Omental fat pad (tissue), 4 donors: ENCODE results near the gene PRSS57. TPM values are rescaled to one million over a fixed set of nuclear protein-coding genes. Genes with fewer than 3 reads are reported as not detected.

Experiments used
- ATAC-seq: fragments of 150-250 bp; one replicate; pipeline ENCODE4 v1.9.1; 2016; ENCODE audit warnings: mild to moderate bottlenecking, moderate library complexity; ENCODE audit not compliant: low FRiP score
- DNase-seq: peaks from one replicate; pipeline ENCODE4 v3.0.0-alpha.2; 2019; ENCODE audit warnings: low spot score
- CTCF ChIP-seq, 3 donors: fragments of 450-650 bp; IDR thresholded peaks; one replicate each; pipeline ENCODE4 v1.5.1; 2016 to 2017; ENCODE audit warnings: antibody characterized with exemption in 3 of 3, mild to moderate bottlenecking in 3 of 3, moderate library complexity in 2 of 3
- total RNA-seq, 4 donors: library from RNA; depleted of rRNA; stranded (reverse); fragments of >200 nt; gene quantifications; one replicate each; pipeline ENCODE4 v1.1.0, GENCODE V29; 2016

Gene PRSS57
- total RNA-seq, 4 donors from 2014 or later = 0.95 TPM; not detected in 3

DNA sequence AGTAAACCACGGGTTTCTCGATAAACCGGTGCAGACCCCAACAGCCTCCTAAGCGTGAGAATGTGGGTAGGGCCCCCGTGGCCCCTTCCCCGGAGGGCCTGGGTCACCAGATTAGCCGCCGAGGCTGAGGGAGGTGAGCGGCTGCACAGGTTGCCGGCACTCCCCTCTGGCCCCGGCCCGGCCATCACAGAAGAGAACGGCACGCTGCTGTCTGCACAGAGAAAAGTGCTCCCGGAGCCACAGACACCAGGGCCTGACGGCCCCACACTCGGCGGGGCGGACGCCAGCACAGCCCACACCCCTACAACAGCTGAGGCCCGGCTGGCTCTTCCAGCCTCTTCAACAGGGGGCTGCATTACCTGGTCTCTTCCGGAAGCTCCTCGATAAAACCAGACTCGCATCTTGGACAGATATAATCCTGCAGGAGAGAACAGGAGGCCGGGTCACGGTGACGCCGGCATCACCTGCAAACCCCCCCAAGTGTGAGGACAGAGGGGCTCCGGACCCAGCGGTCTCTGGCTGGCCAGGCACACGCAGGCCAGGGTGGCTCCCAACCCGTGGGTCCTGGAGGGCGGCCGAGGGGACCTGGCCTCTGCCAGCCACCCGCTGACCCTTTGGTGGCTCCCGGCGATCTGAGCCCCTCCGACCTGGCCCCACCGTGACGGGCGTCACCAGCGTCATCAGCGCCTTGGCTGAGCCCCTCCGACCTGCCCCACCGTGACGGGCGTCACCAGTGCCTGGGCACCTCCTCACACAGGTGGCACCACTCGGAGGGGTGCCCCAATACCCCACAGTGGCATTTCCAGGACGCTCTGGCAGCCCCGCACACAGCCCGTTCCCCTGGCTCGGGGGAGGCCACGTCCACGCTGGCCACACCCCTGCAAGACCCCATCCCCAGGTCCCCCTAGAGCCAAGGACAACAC is 42.5 kb downstream of the PRSS57 start:
- no peak for ATAC-seq

GRCh38 chr19:651991-652390 is 43.3 kb downstream of the PRSS57 start:
- DNase-seq (no peak), ATAC-seq (no peak)

More for the DNA sequence above, 42.5 kb downstream of the PRSS57 start:
- TF ChIP-seq CTCF (IDR thresholded peaks at IDR 0.05) = no peak
- no peak for DNase-seq

DNA sequence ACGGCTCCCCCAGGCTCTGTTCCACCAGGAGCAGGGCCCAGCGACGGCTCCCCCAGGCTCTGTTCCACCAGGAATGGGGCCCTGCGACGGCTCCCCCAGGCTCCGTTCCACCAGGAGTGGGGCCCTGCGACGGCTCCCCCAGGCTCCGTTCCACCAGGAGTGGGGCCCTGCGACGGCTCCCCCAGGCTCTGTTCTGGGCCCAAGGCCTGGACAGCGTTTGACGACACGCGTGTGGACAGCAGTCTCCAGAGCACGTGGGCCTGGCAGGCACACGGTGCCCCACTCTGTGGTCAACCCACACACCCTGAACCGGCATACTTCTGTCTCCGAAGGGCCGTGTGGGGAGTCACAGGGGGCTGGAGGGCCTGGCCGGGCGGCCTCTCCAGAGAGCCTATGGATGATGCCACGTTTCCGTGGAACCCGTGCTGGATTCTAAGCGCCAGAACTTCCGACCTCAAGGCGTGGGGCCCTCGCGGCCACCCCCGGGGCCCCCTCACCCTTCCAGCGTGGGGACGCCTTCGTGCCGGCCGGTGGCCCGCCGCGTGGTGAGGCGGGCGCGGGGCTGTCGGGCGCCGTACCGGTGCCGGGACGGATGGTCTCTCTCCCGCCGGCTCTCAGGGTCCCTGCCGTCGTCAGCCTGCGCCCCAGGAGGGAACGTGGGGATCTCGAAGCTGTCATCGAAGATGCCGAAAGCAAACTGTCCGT is 44.0 kb downstream of the PRSS57 start:
- ATAC-seq = no peak
- no peak for DNase-seq
- no peak for TF ChIP-seq CTCF (IDR thresholded peaks at IDR 0.05)

More at GRCh38 chr19:651991-652390, 43.3 kb downstream of the PRSS57 start:
- no peak for TF ChIP-seq CTCF (IDR thresholded peaks at IDR 0.05)

DNA sequence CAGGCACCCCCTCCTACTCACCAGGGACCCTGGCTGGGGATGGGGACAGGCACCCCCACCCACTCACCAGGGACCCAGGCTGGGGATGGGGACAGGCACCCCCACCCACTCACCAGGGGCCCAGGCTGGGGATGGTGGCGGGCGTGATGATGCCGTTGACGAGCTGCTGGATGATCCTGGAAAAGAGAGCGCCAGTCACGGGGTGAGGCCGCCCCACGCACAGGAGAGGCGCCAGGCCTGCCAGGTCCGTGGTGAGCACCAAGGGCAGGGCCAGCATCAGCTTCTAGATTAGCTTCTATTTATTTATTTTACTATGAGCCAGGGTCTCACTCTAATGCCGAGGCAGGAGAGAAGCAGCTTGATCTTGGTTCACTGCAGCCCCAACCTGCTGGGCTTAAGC is 45.1 kb downstream of the PRSS57 start:
- DNase-seq (no peak), ATAC-seq (no peak)
- no peak for TF ChIP-seq CTCF (IDR thresholded peaks at IDR 0.05)

DNA sequence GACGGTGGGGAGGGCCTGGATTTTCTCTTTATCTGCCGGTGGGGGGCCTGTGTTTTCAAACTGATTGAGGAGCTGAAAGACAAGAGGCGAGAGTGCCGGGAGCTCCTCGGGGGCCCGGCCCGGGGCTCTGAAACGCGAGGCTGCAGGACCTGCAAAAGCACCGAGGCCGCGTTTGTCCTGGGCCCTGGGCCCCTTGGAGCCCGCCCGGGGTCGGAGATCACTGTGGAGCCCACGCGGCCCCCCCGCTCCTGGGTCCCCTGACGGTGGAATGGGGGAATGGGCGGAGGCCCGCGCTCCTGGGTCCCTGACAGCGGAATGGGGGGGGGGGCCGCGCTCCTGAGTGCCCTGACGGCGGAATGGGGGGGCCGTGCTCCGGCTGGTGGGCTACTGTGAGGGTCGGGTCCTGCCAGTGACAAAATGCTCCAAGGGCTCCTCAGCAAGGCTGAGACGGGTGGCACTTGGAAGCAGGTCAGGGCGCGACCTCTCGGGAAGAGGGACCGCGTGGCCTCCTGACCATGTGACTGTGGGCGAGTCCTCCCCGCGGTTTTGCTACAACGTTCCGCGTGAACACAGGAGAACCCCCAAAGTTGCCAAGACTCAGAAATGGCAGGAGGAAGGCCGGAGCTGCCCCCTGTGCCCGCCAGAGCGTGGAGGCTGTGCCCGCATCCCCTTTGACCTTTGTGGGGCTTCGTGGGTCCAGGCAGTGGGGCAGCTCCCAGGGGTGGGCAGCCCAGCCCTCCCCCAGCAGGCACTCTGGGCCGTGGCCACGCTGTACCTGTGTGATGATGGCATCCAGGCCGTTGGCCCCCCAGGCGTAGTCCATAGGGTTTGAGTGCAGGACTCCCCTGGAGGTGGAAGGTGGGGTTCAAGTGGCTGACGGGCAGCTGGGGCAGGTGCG is 46.1 kb downstream of the PRSS57 start:
- DNase-seq (no peak), ATAC-seq (no peak)
- TF ChIP-seq CTCF (IDR thresholded peaks at IDR 0.05) = no peak

DNA sequence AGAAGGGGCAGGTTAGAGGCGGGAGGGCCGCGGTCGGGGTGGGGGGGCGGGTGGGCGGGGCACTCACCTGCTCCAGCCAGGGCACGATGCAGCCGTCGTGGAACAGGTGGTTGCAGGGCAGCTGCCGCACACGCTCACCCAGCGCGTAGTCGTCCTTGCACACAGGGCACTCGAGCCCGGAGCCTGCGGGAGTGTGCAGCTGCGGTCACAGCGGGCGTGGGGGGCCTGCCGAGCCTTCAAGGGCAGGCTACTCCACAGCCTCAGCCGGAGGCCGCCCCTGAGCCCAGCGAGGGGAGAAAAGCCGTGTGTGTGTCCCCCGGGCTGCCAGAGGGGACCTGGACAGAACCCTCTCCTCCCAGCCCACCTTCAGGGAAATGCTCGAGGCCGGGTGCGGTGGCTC is 46.9 kb downstream of the PRSS57 start:
- no peak for TF ChIP-seq CTCF (IDR thresholded peaks at IDR 0.05)
- ATAC-seq = no peak
- no peak for DNase-seq
